ENCODE measurements around the gene CCSER1. TPM values are rescaled to one million over a fixed set of nuclear protein-coding genes. Genes with fewer than 3 reads are reported as not detected.
"Not testable (repeated sequence)": the region's sequence is repeated elsewhere in the genome, so short reads cannot be mapped to it uniquely, and the experiment has no call there.

The CCSER1 gene
- total RNA-seq, 1 donor from 2014 or later = 20.1 TPM

GRCh38 chr4:91092398-91092980 is 965.3 kb downstream of the CCSER1 start:
- H3K4me1 Mint-ChIP-seq = peaks cover 6% of the 10 kb centered on the region
- DNase-seq (no peak), ATAC-seq (ENCODE audit: low read depth) (no peak)
- no peaks in the 10 kb centered on the region for H3K27me3 Mint-ChIP-seq
- no peaks in the 10 kb centered on the region for H3K9me3 Mint-ChIP-seq
- no peaks in the 10 kb centered on the region for H3K36me3 Mint-ChIP-seq (ENCODE audit: low read depth)
- intact Hi-C loops (cut with micrococcal nuclease) = no loop called here
- no peak overlapping the region for H3K27ac Mint-ChIP-seq
- ChIA-PET CTCF (no interaction called here), POLR2A (no interaction called here)
- no peak for TF ChIP-seq CTCF (IDR thresholded peaks at IDR 0.05)
- H3K4me3 Mint-ChIP-seq = no peak overlapping the region

- H3K27me3 Mint-ChIP-seq; H3K27ac Mint-ChIP-seq; H3K4me1 Mint-ChIP-seq; intact Hi-C loops (cut with micrococcal nuclease); DNase-seq; H3K36me3 Mint-ChIP-seq (ENCODE audit: low read depth); H3K9me3 Mint-ChIP-seq; H3K4me3 Mint-ChIP-seq; ATAC-seq (ENCODE audit: low read depth); POLR2A ChIA-PET; CTCF ChIA-PET: not testable (repeated sequence)
Measured at GRCh38 chr4:91094220-91094619, 967.0 kb downstream of the CCSER1 start.

- no peak overlapping the region for H3K27ac Mint-ChIP-seq
- peaks cover 11% of the 10 kb centered on the region for H3K9me3 Mint-ChIP-seq
- no peak for TF ChIP-seq CTCF (IDR thresholded peaks at IDR 0.05)
- H3K27me3 Mint-ChIP-seq = no peaks in the 10 kb centered on the region
- DNase-seq (no peak), ATAC-seq (ENCODE audit: low read depth) (no peak)
- CTCF ChIA-PET = no interaction called here
- POLR2A ChIA-PET = no interaction called here
- H3K4me3 Mint-ChIP-seq = no peak overlapping the region
- intact Hi-C loops (cut with micrococcal nuclease) = no loop called here
- H3K4me1 Mint-ChIP-seq = no peaks in the 10 kb centered on the region
- no peaks in the 10 kb centered on the region for H3K36me3 Mint-ChIP-seq (ENCODE audit: low read depth)
Measured at GRCh38 chr4:91099666-91100065, 972.5 kb downstream of the CCSER1 start.

GRCh38 chr4:91108751-91109150 is 981.6 kb downstream of the CCSER1 start:
- ATAC-seq (ENCODE audit: low read depth) (no peak), DNase-seq (no peak)
- H3K9me3 Mint-ChIP-seq = peaks cover 5% of the 10 kb centered on the region
- ChIA-PET CTCF (no interaction called here), POLR2A (no interaction called here)
- no peak for TF ChIP-seq CTCF (IDR thresholded peaks at IDR 0.05)
- no peak overlapping the region for H3K27ac Mint-ChIP-seq
- no peaks in the 10 kb centered on the region for H3K27me3 Mint-ChIP-seq
- no peaks in the 10 kb centered on the region for H3K4me1 Mint-ChIP-seq
- intact Hi-C loops (cut with micrococcal nuclease) = no loop called here
- no peak overlapping the region for H3K4me3 Mint-ChIP-seq
- no peaks in the 10 kb centered on the region for H3K36me3 Mint-ChIP-seq (ENCODE audit: low read depth)

- Mint-ChIP-seq H3K9me3 (no peaks in the 10 kb centered on the region), H3K27ac (no peak overlapping the region), H3K27me3 (no peaks in the 10 kb centered on the region), H3K36me3 (ENCODE audit: low read depth) (no peaks in the 10 kb centered on the region), H3K4me3 (no peak overlapping the region), H3K4me1 (no peaks in the 10 kb centered on the region)
- ChIA-PET CTCF (no interaction called here), POLR2A (no interaction called here)
- no peak for ATAC-seq (ENCODE audit: low read depth)
- DNase-seq = no peak
- TF ChIP-seq CTCF (IDR thresholded peaks at IDR 0.05) = no peak
- intact Hi-C loops (cut with micrococcal nuclease) = no loop called here
Measured at GRCh38 chr4:91111556-91111955, 984.4 kb downstream of the CCSER1 start.

- no peaks in the 10 kb centered on the region for H3K36me3 Mint-ChIP-seq (ENCODE audit: low read depth)
- H3K27ac Mint-ChIP-seq = no peak overlapping the region
- H3K9me3 Mint-ChIP-seq = no peaks in the 10 kb centered on the region
- ATAC-seq (ENCODE audit: low read depth) (no peak), DNase-seq (no peak)
- ChIA-PET CTCF (interaction anchor here (0.7 kb wide), 1 partner anchor 693 kb away, joined by 4 read pairs; no protein-coding TSS in a partner anchor), POLR2A (no interaction called here)
- no peak for TF ChIP-seq CTCF (IDR thresholded peaks at IDR 0.05)
- no peak overlapping the region for H3K4me3 Mint-ChIP-seq
- H3K27me3 Mint-ChIP-seq = no peaks in the 10 kb centered on the region
- intact Hi-C loops (cut with micrococcal nuclease) = no loop called here
- H3K4me1 Mint-ChIP-seq = no peaks in the 10 kb centered on the region
Measured at GRCh38 chr4:91113130-91113706, 986.0 kb downstream of the CCSER1 start.
